ENCODE data around the gene CXCL17. TPM values are rescaled to one million over a fixed set of nuclear protein-coding genes. Genes with fewer than 3 reads are reported as not detected.

Gene CXCL17
- total and polyA plus RNA-seq, 12 donors: 0.27 to 0.50 (median 0.31) TPM; not detected in 8

GRCh38 chr19:42433503-42434260 lies 9.1 kb downstream of the CXCL17 start:
- Histone ChIP-seq H3K4me3 (no peak overlapping the region), H3K4me1 (replicated peaks in 1 of 2) (peaks cover 15 to 18% of the 10 kb centered on the region in 2 donors), H3K27ac (peak overlapping the region; percentile 83 to 89 (median 86)), H3K9me3 (replicated peaks in 1 of 3) (no peaks in the 10 kb centered on the region), H3K36me3 (replicated peaks in 1 of 2) (no peaks in the 10 kb centered on the region), H3K27me3 (no peaks in the 10 kb centered on the region)
- 28 to 33% (median 30%) methylated on average over 9 of the region's 9 CpGs for WGBS, 4 donors
- TF ChIP-seq POLR2A (IDR thresholded peaks at IDR 0.05) (no peak), CTCF (IDR thresholded peaks at IDR 0.05) (peak; percentile 41 to 78 (median 70))
- intact Hi-C loops (cut with DNase I): no loop called here
- peak; percentile 92 to 97 (median 95) for DNase-seq

- no peak overlapping the region for H3K27ac ChIP-seq
- no peak overlapping the region for H3K4me3 ChIP-seq
- H3K27me3 ChIP-seq: no peaks in the 10 kb centered on the region
- peaks cover 15 to 18% of the 10 kb centered on the region in 2 donors for H3K4me1 ChIP-seq (replicated peaks in 1 of 2)
- TF ChIP-seq POLR2A (IDR thresholded peaks at IDR 0.05) (no peak), CTCF (IDR thresholded peaks at IDR 0.05) (no peak)
- DNase-seq: no peak
- 92 to 96% (median 94%) methylated on average over 1 of the region's 1 CpG for WGBS, 4 donors
- no peaks in the 10 kb centered on the region for H3K9me3 ChIP-seq (replicated peaks in 1 of 3)
- intact Hi-C loops (cut with DNase I): no loop called here
- no peaks in the 10 kb centered on the region for H3K36me3 ChIP-seq (replicated peaks in 1 of 2)
These were observed 11.3 kb downstream of the CXCL17 start for GRCh38 chr19:42431486-42431885.

- no peak overlapping the region for H3K27ac ChIP-seq
- TF ChIP-seq CTCF (IDR thresholded peaks at IDR 0.05): no peak
- no peak for TF ChIP-seq POLR2A (IDR thresholded peaks at IDR 0.05)
- H3K36me3 ChIP-seq (replicated peaks in 1 of 2): no peaks in the 10 kb centered on the region
- H3K9me3 ChIP-seq (replicated peaks in 1 of 3): no peaks in the 10 kb centered on the region
- H3K27me3 ChIP-seq: no peaks in the 10 kb centered on the region
- peaks cover 19 to 27% of the 10 kb centered on the region in 2 donors for H3K4me1 ChIP-seq (replicated peaks in 1 of 2)
- WGBS, 4 donors: 88 to 93% (median 91%) methylated on average over 3 of the region's 3 CpGs
- no peak for DNase-seq
- no peak overlapping the region for H3K4me3 ChIP-seq
- intact Hi-C loops (cut with DNase I): no loop called here
These were observed 14.1 kb downstream of the CXCL17 start for GRCh38 chr19:42428676-42429075.

GRCh38 chr19:42427313-42427712 lies 15.4 kb downstream of the CXCL17 start, which contains the start of gene LIPE:
LIPE (minus strand) TSS chr19:42427388; CDS start chr19:42427149, 239 bp downstream.
- intact Hi-C loops (cut with DNase I): no loop called here
- TF ChIP-seq CTCF (IDR thresholded peaks at IDR 0.05): no peak
- no peak for TF ChIP-seq POLR2A (IDR thresholded peaks at IDR 0.05)
- no peaks in the 10 kb centered on the region for H3K27me3 ChIP-seq
- H3K27ac ChIP-seq: peak within 1 kb of the TSS in 1 of 5 donors; percentile 21
- peaks cover 15 to 20% of the 10 kb centered on the region in 2 donors for H3K4me1 ChIP-seq (replicated peaks in 1 of 2)
- WGBS, 4 donors: 80 to 88% (median 86%) methylated on average over 4 of the region's 4 CpGs
- no peaks in the 10 kb centered on the region for H3K9me3 ChIP-seq (replicated peaks in 1 of 3)
- H3K4me3 ChIP-seq: no peak within 1 kb of the TSS
- no peak for DNase-seq
- no peaks in the 10 kb centered on the region for H3K36me3 ChIP-seq (replicated peaks in 1 of 2)
